Calu3 (cell line): Measurements from ENCODE around the gene BCAT1. TPM values are rescaled to one million over a fixed set of nuclear protein-coding genes. Genes with fewer than 3 reads are reported as not detected.

Experiments
- BruUV-seq: library from RNA; stranded (reverse); fragments of 400-500 nt; replicated peaks from 2 replicates; lab custom pipeline; 2021; lab: Mats Ljungman, UMichigan
- CTCF ChIA-PET: fragments of 300-600 bp; sonication (Branson Sonifier 250); formaldehyde crosslinking; loops from one replicate; lab custom pipeline; 2022; ENCODE audit warnings: antibody characterized with exemption; lab: Charles Lee
- DNase-seq: peaks from one replicate; pipeline ENCODE4 v3.0.0; 2022
- H3K27ac Mint-ChIP-seq: one replicate; pipeline ENCODE4 v1.8.0; 2022; ENCODE audit warnings: mixed read lengths; ENCODE audit not compliant: unreplicated experiment
- H3K27me3 Mint-ChIP-seq: one replicate; pipeline ENCODE4 v1.8.0; 2022; ENCODE audit warnings: mixed read lengths; ENCODE audit not compliant: unreplicated experiment
- H3K36me3 Mint-ChIP-seq: one replicate; pipeline ENCODE4 v1.8.0; 2022; ENCODE audit warnings: mild to moderate bottlenecking, moderate library complexity, mixed read lengths; ENCODE audit not compliant: insufficient read depth, unreplicated experiment
- H3K4me1 Mint-ChIP-seq: one replicate; pipeline ENCODE4 v1.8.0; 2022; ENCODE audit warnings: mild to moderate bottlenecking, low read depth, mixed read lengths; ENCODE audit not compliant: unreplicated experiment
- H3K4me3 Mint-ChIP-seq: one replicate; pipeline ENCODE4 v1.8.0; 2022; ENCODE audit warnings: mild to moderate bottlenecking, low read depth, moderate library complexity, mixed read lengths; ENCODE audit not compliant: unreplicated experiment
- H3K9me3 Mint-ChIP-seq: one replicate; pipeline ENCODE4 v1.8.0; 2022; ENCODE audit warnings: low read depth, mixed read lengths; ENCODE audit not compliant: unreplicated experiment
- intact Hi-C: fragments of 100-400 bp; cut with micrococcal nuclease; formaldehyde crosslinking; loops from one replicate; pipeline ENCODE4 v1.10.0; 2022; ENCODE audit not compliant: unreplicated experiment
- total RNA-seq: library from RNA; stranded (reverse); gene quantifications from 2 replicates; pipeline ENCODE4 v1.2.3, GENCODE V29; 2022
- TF ChIP-seq, protein P1 (sequence below): fragments of 200-600 bp; IDR thresholded peaks from one replicate; pipeline ENCODE4 v1.8.0; 2022; ENCODE audit warnings: antibody characterized with exemption; ENCODE audit not compliant: unreplicated experiment

BCAT1 gene
- total RNA-seq, 1 experiment from 2014 or later = 4.0 TPM

DNA sequence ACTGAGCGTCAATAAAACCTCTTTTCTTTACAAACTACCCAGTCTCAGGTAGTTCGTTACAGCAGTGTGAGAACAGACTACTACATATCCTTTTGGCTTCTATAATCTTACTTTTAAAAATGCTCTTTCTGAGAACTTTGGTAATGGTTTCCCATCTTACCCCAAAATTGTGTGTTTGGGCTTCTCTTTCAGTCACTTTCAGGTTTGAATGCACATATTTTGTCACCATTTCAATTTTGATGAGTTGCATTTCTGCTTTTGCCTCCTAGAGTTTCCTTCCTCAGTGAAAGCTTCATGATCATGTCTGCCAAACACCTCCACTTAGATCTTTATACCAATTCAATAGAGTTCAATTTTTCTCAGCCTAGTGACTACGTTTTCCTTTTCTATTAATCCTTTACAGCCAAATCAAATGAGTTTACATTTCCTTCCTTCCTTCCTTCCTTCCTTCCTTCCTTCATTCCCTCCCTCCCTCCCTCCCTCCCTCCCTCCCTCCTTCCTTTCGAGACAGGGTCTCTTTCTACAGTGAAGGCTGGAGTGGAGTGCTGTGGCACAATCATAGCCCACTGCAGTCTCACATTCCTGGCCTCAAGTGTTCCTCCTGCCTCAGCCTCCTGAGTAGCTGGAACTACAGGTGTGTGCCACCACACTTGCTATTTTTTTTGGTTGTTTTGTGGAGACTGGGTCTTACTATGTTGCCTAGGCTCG lies 124.9 kb downstream of the BCAT1 start:
- Mint-ChIP-seq H3K36me3 (no peaks in the 10 kb centered on the region), H3K4me1 (peaks cover 8% of the 10 kb centered on the region), H3K4me3 (no peak overlapping the region), H3K27ac (no peak overlapping the region), H3K9me3 (no peaks in the 10 kb centered on the region), H3K27me3 (no peaks in the 10 kb centered on the region)
- TF ChIP-seq, protein P1, sequence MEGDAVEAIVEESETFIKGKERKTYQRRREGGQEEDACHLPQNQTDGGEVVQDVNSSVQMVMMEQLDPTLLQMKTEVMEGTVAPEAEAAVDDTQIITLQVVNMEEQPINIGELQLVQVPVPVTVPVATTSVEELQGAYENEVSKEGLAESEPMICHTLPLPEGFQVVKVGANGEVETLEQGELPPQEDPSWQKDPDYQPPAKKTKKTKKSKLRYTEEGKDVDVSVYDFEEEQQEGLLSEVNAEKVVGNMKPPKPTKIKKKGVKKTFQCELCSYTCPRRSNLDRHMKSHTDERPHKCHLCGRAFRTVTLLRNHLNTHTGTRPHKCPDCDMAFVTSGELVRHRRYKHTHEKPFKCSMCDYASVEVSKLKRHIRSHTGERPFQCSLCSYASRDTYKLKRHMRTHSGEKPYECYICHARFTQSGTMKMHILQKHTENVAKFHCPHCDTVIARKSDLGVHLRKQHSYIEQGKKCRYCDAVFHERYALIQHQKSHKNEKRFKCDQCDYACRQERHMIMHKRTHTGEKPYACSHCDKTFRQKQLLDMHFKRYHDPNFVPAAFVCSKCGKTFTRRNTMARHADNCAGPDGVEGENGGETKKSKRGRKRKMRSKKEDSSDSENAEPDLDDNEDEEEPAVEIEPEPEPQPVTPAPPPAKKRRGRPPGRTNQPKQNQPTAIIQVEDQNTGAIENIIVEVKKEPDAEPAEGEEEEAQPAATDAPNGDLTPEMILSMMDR = no peak
- no peak for DNase-seq
- CTCF ChIA-PET = no interaction called here
- BruUV-seq = no TSS peak
- intact Hi-C loops = no loop called here

DNA sequence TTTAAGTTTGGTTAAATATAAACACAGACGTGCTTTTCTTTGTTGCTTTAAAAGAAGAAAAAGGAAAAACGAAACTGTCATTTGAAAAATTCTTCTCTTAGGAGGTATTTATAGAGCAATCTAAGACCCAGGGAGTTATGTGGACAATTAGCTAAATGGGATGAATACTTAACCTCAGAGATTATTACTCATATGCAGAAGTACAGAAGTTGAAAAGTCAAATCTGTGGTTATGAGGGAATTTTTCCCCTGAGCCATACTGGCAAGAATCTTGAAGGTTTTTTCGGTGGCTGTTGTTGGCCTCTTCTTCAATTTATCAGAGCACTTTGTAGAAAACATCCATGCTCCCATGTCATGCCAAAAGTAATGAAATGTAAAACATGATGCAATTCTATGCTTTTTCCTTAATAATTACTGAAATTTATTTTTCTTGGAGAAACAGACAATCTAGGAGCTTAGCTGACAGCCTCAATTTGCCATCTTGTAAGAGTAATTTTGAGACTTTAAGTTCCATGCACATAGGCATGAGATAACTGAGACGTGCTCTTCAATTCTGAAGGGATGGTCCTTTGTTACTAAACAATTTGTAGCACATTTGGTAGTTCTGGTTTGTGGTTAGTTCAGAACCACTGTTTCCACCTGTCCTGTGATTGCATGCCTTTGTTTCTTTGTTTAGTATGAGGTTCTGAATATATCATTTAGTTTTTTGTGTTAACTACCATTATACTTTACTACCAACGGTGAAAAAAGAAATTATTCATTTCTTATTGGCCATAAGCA lies 126.6 kb downstream of the BCAT1 start:
- no peak for DNase-seq
- TF ChIP-seq, protein P1 = no peak
- H3K9me3 Mint-ChIP-seq = no peaks in the 10 kb centered on the region

DNA sequence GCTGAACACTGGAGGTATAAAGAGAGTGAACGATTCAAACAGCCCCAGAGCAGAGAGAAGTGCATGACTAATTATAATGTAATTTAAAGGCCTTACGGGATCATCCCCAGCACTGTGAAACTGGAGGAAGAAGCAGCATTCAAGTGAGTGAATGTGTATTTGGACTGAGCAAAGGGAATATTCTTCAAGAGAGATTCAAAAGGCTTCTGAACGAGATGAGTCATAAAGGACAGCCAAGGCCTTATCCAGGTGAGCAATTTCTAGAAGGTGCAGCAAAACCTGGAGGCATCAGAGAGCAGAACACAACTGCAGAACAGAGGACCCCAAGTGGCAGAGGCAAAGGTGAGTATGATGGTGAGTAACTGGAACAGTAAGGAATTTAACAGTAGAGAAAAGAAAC lies 127.2 kb downstream of the BCAT1 start:
- TF ChIP-seq, protein P1 = no peak
- DNase-seq = no peak
- Mint-ChIP-seq H3K27ac (no peak overlapping the region), H3K27me3 (no peaks in the 10 kb centered on the region), H3K36me3 (no peaks in the 10 kb centered on the region), H3K4me1 (peaks cover 8% of the 10 kb centered on the region), H3K9me3 (no peaks in the 10 kb centered on the region), H3K4me3 (no peak overlapping the region)
- CTCF ChIA-PET = no interaction called here
- intact Hi-C loops = no loop called here
- no TSS peak for BruUV-seq

More for the DNA sequence above, 126.6 kb downstream of the BCAT1 start:
- CTCF ChIA-PET = no interaction called here
- no peaks in the 10 kb centered on the region for H3K27me3 Mint-ChIP-seq
- H3K27ac Mint-ChIP-seq = no peak overlapping the region
- intact Hi-C loops = no loop called here
- BruUV-seq = no TSS peak
- peaks cover 8% of the 10 kb centered on the region for H3K4me1 Mint-ChIP-seq
- no peak overlapping the region for H3K4me3 Mint-ChIP-seq
- H3K36me3 Mint-ChIP-seq = no peaks in the 10 kb centered on the region

DNA sequence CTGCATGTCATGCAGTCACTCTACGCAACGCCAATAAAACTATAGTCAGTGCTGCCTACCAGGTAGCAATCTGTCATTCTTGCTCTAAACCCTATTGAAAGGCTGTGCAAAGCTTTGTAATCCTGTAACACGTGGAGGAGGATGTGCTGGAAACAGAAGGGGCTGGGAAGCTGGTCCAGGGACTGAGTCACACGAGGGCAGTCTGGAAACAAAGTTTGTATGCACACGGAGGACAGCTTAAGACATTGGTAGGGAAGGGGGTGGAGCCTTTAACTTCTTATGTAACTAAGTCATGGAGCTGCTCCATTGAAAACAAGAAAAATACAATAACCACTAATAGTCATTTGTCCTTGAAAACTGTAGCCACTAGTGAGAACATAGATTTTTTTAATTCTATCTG lies 128.0 kb downstream of the BCAT1 start:
- no TSS peak for BruUV-seq
- no peaks in the 10 kb centered on the region for H3K9me3 Mint-ChIP-seq
- no peak for DNase-seq
- H3K27ac Mint-ChIP-seq = no peak overlapping the region
- H3K27me3 Mint-ChIP-seq = no peaks in the 10 kb centered on the region
- H3K4me3 Mint-ChIP-seq = no peak overlapping the region
- CTCF ChIA-PET = no interaction called here
- no peaks in the 10 kb centered on the region for H3K36me3 Mint-ChIP-seq
- H3K4me1 Mint-ChIP-seq = peaks cover 8% of the 10 kb centered on the region
- intact Hi-C loops = no loop called here
- TF ChIP-seq, protein P1 = no peak
